SU-DHL-6 (cell line): Measurements from ENCODE around the gene GRM8.

Experiments
- EZH2phosphoT487 ChIP-seq: fragments of 200-600 bp; sonication (generic), shearing (Covaris generic); conservative IDR thresholded peaks from 2 replicates; pipeline ENCODE4 v1.6.1; 2018; ENCODE audit warnings: mild to moderate bottlenecking, antibody characterized with exemption, low read length, moderate library complexity, mixed read lengths
- TF ChIP-seq, protein P1 (sequence below): fragments of 200-600 bp; sonication (generic); IDR thresholded peaks from one replicate; pipeline ENCODE4 v1.5.1; 2017; ENCODE audit warnings: antibody characterized with exemption, mild to moderate bottlenecking, low read length, moderate library complexity; ENCODE audit not compliant: insufficient read depth, poor library complexity, severe bottlenecking

- TF ChIP-seq, protein P1, sequence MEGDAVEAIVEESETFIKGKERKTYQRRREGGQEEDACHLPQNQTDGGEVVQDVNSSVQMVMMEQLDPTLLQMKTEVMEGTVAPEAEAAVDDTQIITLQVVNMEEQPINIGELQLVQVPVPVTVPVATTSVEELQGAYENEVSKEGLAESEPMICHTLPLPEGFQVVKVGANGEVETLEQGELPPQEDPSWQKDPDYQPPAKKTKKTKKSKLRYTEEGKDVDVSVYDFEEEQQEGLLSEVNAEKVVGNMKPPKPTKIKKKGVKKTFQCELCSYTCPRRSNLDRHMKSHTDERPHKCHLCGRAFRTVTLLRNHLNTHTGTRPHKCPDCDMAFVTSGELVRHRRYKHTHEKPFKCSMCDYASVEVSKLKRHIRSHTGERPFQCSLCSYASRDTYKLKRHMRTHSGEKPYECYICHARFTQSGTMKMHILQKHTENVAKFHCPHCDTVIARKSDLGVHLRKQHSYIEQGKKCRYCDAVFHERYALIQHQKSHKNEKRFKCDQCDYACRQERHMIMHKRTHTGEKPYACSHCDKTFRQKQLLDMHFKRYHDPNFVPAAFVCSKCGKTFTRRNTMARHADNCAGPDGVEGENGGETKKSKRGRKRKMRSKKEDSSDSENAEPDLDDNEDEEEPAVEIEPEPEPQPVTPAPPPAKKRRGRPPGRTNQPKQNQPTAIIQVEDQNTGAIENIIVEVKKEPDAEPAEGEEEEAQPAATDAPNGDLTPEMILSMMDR, result no peak
- TF ChIP-seq EZH2phosphoT487, result no peak
These were observed 19.1 kb downstream of the GRM8 start for GRCh38 chr7:127233630-127234029.
